GM12892 (cell line): Measurements from ENCODE around the gene ITFG1.

Experiments used
- DNase-seq: peaks from one replicate; pipeline ENCODE4 v3.0.0; 2011; ENCODE audit not compliant: insufficient read length
- FAIRE-seq: peaks from 2 replicates; lab custom pipeline; 2011; peaks lifted over from hg19 to GRCh38; lab: Jason Lieb, UNC
- POLR2A ChIP-seq: IDR thresholded peaks from 2 replicates; pipeline ENCODE4 v1.6.1; 2011; ENCODE audit warnings: low read depth, low read length, control low read depth
- POLR2AphosphoS5 ChIP-seq: IDR thresholded peaks from 2 replicates; pipeline ENCODE4 v1.6.1; 2011; ENCODE audit warnings: low read depth, low read length, control low read depth
- TAF1 ChIP-seq: IDR thresholded peaks from 2 replicates; pipeline ENCODE4 v1.6.1; 2011; ENCODE audit warnings: low read depth, mild to moderate bottlenecking, control low read depth, low read length, borderline replicate concordance

Gene ITFG1

GRCh38 chr16:47129755-47130435 is 331.0 kb downstream of the ITFG1 start:
- no peak for TF ChIP-seq TAF1
- TF ChIP-seq POLR2A = no peak
- no peak for TF ChIP-seq POLR2AphosphoS5
- DNase-seq (no peak), FAIRE-seq (peak; percentile 78)

GRCh38 chr16:47127541-47127940 is 333.3 kb downstream of the ITFG1 start:
- DNase-seq (no peak), FAIRE-seq (no peak)
- TF ChIP-seq TAF1 = no peak
- no peak for TF ChIP-seq POLR2A
- no peak for TF ChIP-seq POLR2AphosphoS5

DNA sequence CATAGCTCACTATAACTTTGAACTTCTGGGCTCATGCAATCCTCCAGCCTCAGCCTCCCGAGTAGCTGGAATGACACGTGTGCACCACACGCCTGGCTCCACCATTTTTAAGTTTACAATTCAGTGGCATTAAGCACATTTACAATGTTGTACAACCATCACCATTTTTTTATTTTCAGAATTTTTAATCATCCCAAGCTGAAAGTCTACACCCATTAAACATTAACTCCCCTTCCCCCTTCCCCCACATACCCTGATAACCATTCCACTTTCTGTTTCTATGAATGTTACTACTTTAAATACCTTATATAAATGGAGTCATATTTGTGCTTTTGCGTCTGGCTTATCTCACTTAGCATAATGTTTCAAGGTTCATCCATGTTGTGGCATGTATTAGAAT is 335.1 kb downstream of the ITFG1 start:
- DNase-seq (no peak), FAIRE-seq (no peak)
- TF ChIP-seq TAF1 (no peak), POLR2AphosphoS5 (no peak), POLR2A (no peak)

GRCh38 chr16:47113130-47113529 is 347.7 kb downstream of the ITFG1 start:
- DNase-seq (no peak), FAIRE-seq (no peak)
- TF ChIP-seq POLR2A (no peak), POLR2AphosphoS5 (no peak), TAF1 (no peak)

DNA sequence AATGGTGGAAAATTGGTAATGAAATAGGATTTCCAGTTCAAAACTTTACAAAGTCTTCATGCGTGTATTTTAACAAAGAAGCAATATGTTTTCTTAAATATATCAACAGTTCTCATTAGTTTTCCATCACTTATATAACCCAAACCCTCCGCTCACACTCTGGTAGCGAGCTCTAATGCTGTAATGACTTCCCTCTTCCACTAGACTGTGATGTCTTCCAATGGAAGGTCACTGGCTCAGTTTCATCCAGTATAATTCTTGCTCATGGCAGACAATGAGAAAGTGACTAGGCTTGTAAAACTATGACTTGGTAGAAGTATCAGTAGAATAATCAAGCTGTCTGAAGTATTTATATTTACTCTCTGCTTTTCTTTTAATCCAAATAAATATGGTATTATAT is 349.9 kb downstream of the ITFG1 start:
- no peak for FAIRE-seq
- TF ChIP-seq POLR2A = no peak
- TF ChIP-seq POLR2AphosphoS5 = no peak
- TF ChIP-seq TAF1 = no peak
- DNase-seq = no peak

DNA sequence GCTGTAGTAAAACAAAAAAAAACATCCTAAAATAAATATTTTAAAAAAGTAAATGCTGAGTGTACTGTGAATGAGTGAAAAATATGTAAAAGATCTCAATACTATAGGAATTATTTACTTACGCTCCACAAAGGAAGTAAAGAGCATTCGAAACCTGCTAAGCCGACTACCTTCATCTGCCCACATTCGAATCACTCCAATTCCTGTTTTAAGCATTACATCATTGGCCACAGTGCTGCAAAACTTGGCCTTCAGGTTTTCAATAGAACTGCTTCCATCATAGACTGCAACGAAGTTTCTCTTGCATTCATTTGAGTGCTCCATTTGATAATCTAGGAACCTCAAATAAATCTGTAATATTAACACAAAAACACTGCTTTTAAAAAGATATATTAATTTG is 351.5 kb downstream of the ITFG1 start:
- FAIRE-seq = no peak
- TF ChIP-seq TAF1 (no peak), POLR2A (no peak), POLR2AphosphoS5 (no peak)
- no peak for DNase-seq
